GM21515 (cell line): ENCODE data around the gene GRB10.

Experiments used
- ATAC-seq: cut with Tn5 transposase; IDR thresholded peaks from one replicate; pipeline ENCODE4 v1.9.1; 2021; ENCODE audit not compliant: unreplicated experiment

GRB10 gene

DNA sequence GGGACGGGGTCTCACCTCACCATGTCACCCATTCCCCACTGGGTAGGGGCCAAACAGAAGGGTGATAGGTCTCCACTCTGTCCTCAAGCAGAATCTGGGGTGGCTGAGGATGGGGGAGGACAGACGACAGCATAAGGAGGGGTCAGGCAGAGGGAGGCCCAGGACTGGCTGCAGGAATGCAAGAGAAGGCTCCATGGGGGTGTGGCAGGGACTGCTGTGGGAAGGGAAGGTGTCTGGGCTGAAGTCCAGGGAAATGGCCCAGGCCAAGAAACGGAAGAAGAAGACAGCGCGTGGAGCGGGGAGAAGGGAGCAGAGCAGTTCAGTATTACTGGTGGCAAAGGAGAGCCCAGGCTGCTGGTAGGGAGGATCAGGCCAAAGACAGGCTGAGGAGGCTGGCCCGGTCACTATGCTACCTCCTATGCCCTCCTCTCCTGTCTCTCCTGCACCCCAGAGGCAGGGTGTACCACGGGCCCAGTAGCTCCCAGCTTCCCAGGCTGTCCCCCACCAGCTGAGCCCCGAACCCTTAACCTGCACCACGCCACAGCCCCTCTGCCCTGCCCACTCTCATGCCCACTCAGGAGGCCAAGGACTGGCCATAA is 60.9 kb downstream of the GRB10 start:
- no peak for ATAC-seq

DNA sequence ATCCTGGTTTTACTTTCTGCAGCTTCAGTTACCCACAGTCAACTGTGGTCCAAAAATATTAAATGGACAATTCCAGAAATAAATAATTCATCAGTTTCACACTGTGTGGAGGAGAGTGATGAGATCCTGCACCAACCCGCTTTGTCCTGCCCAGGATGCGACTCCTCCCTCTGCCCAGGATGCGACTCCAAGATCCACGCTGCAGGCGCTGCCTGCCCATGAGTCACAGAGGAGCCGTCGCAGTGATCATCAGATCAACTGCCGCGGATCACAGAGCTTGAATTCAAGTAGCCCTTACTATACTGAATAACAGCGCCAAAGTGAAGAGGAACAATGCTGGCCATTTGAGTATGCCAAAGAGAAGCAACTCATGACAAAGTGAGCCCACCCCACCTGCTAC is 61.5 kb downstream of the GRB10 start:
- no peak for ATAC-seq

DNA sequence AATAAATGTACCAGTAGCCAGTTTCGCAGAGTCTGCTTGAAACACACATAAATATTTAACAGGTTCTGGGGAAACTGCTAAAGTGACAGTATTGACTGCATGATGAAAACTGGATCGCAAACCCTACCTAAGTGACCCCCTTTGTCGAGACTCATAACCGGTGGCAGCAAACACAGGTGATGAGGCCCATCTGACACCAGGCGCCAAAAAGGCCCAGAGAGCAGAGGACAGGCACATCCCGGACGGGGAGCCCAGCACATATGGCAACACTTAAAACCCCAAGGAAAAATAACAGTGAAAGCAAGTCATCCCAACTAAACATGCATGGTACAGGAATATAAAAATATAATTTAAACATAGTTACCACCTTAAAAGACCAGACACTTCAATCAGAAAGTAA is 62.4 kb downstream of the GRB10 start:
- ATAC-seq: no peak

DNA sequence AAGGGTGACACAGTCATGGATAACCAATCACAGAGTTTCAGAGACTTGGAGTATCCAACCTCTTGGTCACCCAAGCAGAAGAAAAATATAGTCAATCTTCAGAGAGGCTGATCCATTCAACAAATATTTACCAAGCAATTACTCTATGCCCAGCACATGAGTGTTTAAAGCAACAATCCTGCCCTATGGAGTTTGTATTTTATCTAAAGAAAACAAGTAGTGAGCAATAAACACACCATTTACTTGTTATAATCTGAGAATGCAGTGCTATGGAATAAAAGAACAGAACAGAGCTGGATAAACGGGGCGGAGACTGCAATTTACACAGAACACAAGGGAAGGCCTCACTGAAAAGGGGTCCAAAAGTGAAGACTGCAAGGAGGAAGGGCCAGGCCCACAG is 63.8 kb downstream of the GRB10 start:
- no peak for ATAC-seq

- ATAC-seq: no peak
Observed at GRCh38 chr7:50718311-50718710, 64.4 kb downstream of the GRB10 start.

DNA sequence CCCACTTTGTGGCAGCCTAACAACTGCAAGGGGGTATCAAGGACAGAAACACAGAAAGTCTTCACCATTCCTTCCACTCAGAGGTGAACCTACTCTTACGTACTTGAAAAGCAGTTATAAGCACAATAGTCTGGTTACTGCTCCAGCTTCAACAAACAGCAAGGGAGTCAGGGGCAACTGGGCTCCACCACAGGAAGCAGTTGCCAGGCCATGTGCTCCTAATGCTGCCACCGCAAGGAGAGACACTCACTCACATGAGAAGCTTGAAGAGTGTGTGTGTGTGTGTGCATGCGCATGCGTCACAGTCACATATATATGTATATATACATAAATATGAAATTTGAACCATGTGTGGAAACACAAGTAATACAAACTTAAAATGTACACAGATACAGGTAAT is 65.5 kb downstream of the GRB10 start:
- no peak for ATAC-seq

DNA sequence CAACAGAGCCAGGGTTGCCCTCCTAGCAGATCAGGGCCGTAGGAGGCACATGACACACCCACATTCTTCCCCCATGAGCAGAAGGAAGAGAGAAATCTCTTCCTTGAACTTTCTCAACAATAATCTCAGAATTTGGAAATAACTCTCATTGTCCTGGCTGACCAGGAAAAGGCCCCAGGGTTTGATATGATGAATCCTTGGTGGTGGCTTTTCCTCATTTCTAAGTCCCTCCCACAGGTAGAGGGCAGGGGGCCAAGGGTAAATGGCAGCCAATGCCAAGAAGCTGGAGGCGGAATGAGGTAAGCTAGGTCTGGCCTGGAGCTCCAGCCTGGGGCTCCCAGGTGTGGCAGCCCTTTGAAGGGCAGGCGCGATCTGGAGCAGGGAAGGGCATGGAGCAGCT is 67.8 kb downstream of the GRB10 start:
- ATAC-seq: no peak

GRCh38 chr7:50713123-50713965 is 69.4 kb downstream of the GRB10 start:
- no peak for ATAC-seq

GRCh38 chr7:50712252-50713122 is 70.2 kb downstream of the GRB10 start:
- no peak for ATAC-seq

DNA sequence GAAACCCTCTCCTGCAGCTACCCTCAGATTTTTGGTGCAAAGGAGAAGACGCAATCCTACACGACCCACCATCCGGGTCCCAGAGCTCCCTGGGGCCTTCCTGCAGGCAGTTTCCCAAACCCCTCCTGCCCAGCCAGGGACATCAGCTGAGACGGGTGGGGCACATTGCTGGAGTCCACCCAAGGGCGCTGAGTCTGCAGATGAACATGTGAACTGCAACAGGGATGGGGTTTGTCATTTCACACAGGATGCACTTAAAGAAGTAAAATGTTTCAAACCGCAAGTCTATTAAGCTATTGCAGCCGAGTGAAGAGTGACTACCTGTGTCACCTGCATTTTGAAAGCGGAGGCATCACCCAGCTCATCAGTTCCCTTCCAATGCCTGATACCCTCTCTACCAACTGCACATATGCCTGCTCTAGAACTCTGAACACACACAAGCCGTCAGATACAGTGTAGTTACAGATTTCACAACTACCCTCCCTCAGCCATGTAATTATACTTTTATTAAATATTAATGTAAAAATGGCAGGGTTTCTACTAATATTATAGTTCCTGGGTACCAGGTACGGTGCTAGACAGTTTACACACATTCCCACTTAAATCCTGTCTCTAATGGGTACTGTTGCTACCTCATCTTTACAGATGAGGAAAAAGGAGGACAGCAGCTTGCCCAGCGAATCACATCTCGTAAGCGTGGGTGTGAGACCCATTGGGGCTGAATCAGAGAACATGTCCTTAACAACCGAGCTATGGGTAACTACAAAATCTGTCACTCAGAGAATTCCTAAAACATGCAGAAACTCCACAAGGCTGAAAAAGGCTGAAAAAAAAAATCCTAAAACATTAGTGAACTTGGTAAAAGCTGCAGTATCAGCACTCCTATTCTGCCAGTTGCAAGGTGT is 71.2 kb downstream of the GRB10 start:
- no peak for ATAC-seq

DNA sequence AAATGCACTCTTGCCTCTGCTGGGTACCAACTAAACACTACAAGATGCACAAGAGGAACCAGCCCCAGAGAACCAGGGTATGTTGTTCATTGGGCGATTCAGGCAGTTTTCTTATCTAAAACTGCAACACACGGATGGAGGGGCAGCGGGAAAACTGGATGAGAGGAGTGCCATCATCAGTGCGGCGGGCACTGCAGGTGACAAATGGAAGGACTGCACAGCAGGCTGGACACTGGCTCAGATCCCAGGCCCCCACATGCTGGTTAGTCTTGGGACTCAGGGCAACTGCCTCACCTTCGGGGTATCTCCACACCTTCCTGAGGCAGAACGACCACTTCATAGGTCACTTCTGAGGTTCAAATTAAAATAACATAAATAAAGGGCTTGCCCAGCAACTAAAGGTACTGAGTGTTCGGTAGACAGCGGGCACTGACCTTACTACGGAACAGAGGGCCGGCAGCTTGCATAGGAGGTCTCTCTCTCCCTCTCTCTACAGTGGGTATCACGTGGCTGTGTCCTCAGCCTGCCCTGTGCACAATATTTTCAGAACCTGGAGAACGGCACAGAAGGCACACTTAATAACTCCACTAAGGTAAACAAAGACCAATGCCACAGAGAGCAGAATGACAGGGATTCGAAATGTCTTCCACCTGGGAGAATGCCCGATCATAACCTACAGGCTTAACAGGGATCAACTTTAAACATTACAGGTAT is 72.1 kb downstream of the GRB10 start:
- no peak for ATAC-seq

DNA sequence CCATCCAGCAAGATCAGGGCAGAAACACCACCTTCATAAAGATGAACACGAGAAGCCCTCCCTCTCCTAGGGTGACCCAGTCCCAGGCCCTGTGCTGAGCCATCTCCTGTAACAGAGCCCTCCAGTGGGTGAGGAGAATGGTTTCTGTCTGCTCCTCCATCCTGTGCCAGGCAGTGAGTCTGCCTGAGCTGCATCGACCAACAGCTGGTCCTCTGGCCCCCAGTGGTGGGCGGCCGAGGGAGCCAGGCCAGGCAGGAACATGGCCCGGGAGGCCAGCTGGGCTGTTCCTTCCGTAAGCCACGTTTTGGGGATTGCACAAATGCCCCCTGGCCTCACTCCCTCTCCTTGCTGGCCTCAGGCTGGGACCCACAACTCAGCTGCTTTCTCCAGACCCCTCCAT is 73.5 kb downstream of the GRB10 start:
- no peak for ATAC-seq

- ATAC-seq: no peak
Observed at GRCh38 chr7:50707236-50708006, 75.3 kb downstream of the GRB10 start.

DNA sequence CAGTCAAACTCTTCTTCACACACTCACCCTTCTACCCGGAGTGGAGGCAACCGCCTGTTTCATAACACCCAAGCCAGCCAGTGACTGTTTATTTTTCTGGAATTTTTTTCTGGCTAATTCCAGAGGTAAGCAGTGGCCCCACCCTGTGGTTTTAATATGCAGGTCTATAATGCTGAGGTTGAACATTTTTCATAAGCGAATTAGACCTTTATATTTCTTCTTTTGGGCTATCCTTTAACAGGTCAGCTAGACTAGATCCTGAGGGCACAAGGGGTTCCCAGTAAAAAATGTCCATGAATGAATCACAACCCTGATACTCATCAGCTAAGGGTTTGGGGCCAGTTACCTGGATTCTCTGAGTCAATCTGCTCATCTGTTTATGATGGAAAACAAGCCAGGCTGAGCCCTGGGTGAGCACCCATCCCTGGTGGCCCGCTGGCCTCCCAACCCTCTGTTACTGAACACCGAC is 76.2 kb downstream of the GRB10 start:
- no peak for ATAC-seq

GRCh38 chr7:50704844-50705243 is 77.9 kb downstream of the GRB10 start:
- no peak for ATAC-seq

DNA sequence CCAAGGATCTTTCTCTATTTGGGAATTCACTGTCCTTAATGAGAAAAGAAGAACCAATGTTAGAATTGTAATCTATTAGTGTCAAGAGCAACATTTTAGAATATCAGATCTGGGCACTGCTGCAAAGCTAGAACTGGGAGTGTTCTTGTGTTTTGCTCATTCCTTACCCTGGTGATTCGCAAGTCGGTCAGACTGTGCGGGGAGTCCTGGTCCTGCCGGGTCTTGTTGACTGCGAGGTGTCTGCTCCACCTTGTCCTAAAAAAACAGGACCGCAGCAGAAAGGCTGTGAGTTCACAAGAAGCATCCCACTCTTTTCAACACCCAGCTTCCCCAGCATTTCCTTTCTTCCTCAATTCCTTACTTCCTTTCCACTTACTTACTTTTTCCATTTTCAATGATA is 79.0 kb downstream of the GRB10 start:
- ATAC-seq: no peak

- no peak for ATAC-seq
Observed at GRCh38 chr7:50699143-50699542, 83.6 kb downstream of the GRB10 start.

DNA sequence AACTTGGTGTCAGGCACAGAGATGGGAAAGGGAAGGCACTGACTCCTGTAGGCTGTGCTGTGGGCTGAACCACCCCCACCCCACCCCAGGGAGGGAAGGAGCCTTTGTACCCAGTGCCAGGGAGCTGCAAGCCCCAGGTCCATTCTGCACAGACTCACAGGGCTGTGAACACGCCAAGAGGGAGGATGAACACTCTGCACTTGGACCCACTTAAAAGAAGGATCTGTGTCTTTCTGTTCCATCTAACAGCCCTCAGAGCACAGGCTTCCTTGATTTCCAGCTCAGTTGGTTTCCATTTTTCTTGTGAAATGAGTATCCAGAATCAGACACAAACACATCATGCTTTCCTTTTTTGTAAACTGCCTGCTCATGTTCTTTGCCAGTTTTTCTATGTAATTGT is 84.9 kb downstream of the GRB10 start:
- no peak for ATAC-seq
